PC-3 (cell line): ENCODE results near the gene ALG6. TPM values are rescaled to one million over a fixed set of nuclear protein-coding genes. Genes with fewer than 3 reads are reported as not detected.

Source experiments
- ATAC-seq: fragments of 200-7000 bp; cut with Tn5 transposase; 2 replicates; pipeline ENCODE4 v1.9.1; 2020; ENCODE audit warnings: mild to moderate bottlenecking, moderate library complexity
- BruUV-seq: library from RNA; stranded (reverse); fragments of 400-500 nt; replicated peaks from 2 replicates; lab custom pipeline; 2021; lab: Mats Ljungman, UMichigan
- CTCF ChIA-PET: fragments of 300-600 bp; sonication (Branson Sonifier 250); formaldehyde crosslinking; loops from one replicate; lab custom pipeline; 2022; ENCODE audit warnings: antibody characterized with exemption; lab: Charles Lee
- POLR2A ChIA-PET: fragments of 300-600 bp; sonication (Branson Sonifier 250); formaldehyde crosslinking; loops from one replicate; lab custom pipeline; 2022; ENCODE audit warnings: antibody characterized with exemption; ENCODE audit not compliant: unreplicated experiment; lab: Charles Lee
- DNase-seq: peaks from one replicate; pipeline ENCODE4 v3.0.0-alpha.2; 2015
- H2AFZ ChIP-seq: fragments of 300-600 bp; sonication (generic); 2 replicates; pipeline ENCODE4 v1.6.0; 2016; ENCODE audit warnings: antibody characterized with exemption, low read length
- H3F3A ChIP-seq: fragments of 300-600 bp; sonication (generic); one replicate; pipeline ENCODE4 v1.6.0; 2017; ENCODE audit warnings: antibody characterized with exemption, low read length, control low read depth, mild to moderate bottlenecking; ENCODE audit not compliant: unreplicated experiment
- H3K27ac ChIP-seq: fragments of 300-600 bp; sonication (generic); 2 replicates; pipeline ENCODE4 v1.5.1; 2016; ENCODE audit warnings: mild to moderate bottlenecking, low read length
- H3K27me3 ChIP-seq: fragments of 300-600 bp; sonication (generic); 2 replicates; pipeline ENCODE4 v1.6.1; 2016; ENCODE audit warnings: low read length, mixed read lengths
- H3K36me3 ChIP-seq: fragments of 300-600 bp; sonication (generic); 2 replicates; pipeline ENCODE4 v1.6.1; 2016; ENCODE audit warnings: low read depth, mixed run types, low read length, mixed read lengths
- H3K4me1 ChIP-seq: fragments of 300-600 bp; sonication (generic); 2 replicates; pipeline ENCODE4 v1.5.1; 2016; ENCODE audit warnings: low read length; ENCODE audit not compliant: insufficient read depth
- H3K4me2 ChIP-seq: fragments of 300-600 bp; sonication (generic); 2 replicates; pipeline ENCODE4 v1.6.0; 2016; ENCODE audit warnings: low read length
- H3K4me3 ChIP-seq: fragments of 300-600 bp; sonication (generic); 2 replicates; pipeline ENCODE4 v1.5.1; 2016; ENCODE audit warnings: mild to moderate bottlenecking, low read length, mixed read lengths
- H3K79me2 ChIP-seq: fragments of 300-600 bp; sonication (generic); 2 replicates; pipeline ENCODE4 v1.6.1; 2017; ENCODE audit warnings: low read length, mixed read lengths
- H3K9ac ChIP-seq: fragments of 300-600 bp; sonication (generic); 2 replicates; pipeline ENCODE4 v1.6.0; 2016; ENCODE audit warnings: mild to moderate bottlenecking, low read length
- H3K9me2 ChIP-seq: fragments of 300-600 bp; sonication (generic); replicated peaks from 2 replicates; pipeline ENCODE4 v1.6.1; 2016; ENCODE audit warnings: mixed run types, low read length, mixed read lengths
- H3K9me3 ChIP-seq: fragments of 300-600 bp; sonication (generic); 2 replicates; pipeline ENCODE4 v1.6.1; 2016; ENCODE audit warnings: low read length, mixed read lengths
- H4K20me1 ChIP-seq: fragments of 300-600 bp; sonication (generic); 2 replicates; pipeline ENCODE4 v1.6.1; 2016; ENCODE audit warnings: low read length, mixed read lengths
- CTCF ChIP-seq: fragments of 300-600 bp; sonication (generic); conservative IDR thresholded peaks from 2 replicates; pipeline ENCODE4 v1.5.1; 2017; ENCODE audit warnings: antibody characterized with exemption, low read depth, mild to moderate bottlenecking, low read length
- EZH2 ChIP-seq: fragments of 300-600 bp; sonication (generic); IDR thresholded peaks from one replicate; pipeline ENCODE4 v1.6.1; 2017; ENCODE audit warnings: antibody characterized with exemption, mild to moderate bottlenecking, low read length; ENCODE audit not compliant: unreplicated experiment
- EZH2phosphoT487 ChIP-seq: fragments of 300-600 bp; sonication (generic); IDR thresholded peaks from 2 replicates; pipeline ENCODE4 v1.6.1; 2018; ENCODE audit warnings: mild to moderate bottlenecking, antibody characterized with exemption, low read length, borderline replicate concordance
- intact Hi-C: fragments of 100-400 bp; cut with micrococcal nuclease; formaldehyde crosslinking; loops from 2 replicates; pipeline ENCODE4 v1.9.0; 2023
- total RNA-seq: library from RNA; depleted of rRNA; stranded (reverse); fragments of >200 nt; gene quantifications from 2 replicates; pipeline ENCODE4 v1.2.3, GENCODE V29; 2014

The ALG6 gene
- total RNA-seq, 1 experiment from 2014 or later = 17.3 TPM

- CTCF ChIA-PET = no interaction called here
- intact Hi-C loops = no loop called here
- Histone ChIP-seq H3K9me2 (no peaks in the 10 kb centered on the region), H3K36me3 (0 out of 2 replicates have a peak, but pooled peaks cover 3% of the 10 kb centered on the region), H4K20me1 (no peaks in the 10 kb centered on the region), H3K27ac (no peak overlapping the region), H3K27me3 (no peaks in the 10 kb centered on the region), H2AFZ (no peak overlapping the region), H3K4me2 (peak overlapping the region; percentile 35), H3F3A (no peaks in the 10 kb centered on the region), H3K9me3 (no peaks in the 10 kb centered on the region), H3K4me3 (no peak overlapping the region), H3K79me2 (no peaks in the 10 kb centered on the region), H3K9ac (no peak overlapping the region), H3K4me1 (peaks cover 27% of the 10 kb centered on the region)
- POLR2A ChIA-PET = no interaction called here
- TF ChIP-seq EZH2phosphoT487 (no peak), CTCF (no peak), EZH2 (no peak)
- peak; percentile 72 for DNase-seq
- ATAC-seq = peak; percentile 95
- no TSS peak for BruUV-seq
Observed at GRCh38 chr1:63403386-63403785, 36.0 kb downstream of the ALG6 start.

GRCh38 chr1:63405021-63405420 lies 37.6 kb downstream of the ALG6 start:
- no TSS peak for BruUV-seq
- CTCF ChIA-PET = no interaction called here
- intact Hi-C loops = no loop called here
- H4K20me1 ChIP-seq = no peaks in the 10 kb centered on the region
- H3K9me2 ChIP-seq = no peaks in the 10 kb centered on the region
- H3K4me2 ChIP-seq = peak overlapping the region; percentile 18; the same call in 1 of the 2 replicates
- H3K4me3 ChIP-seq = no peak overlapping the region
- H3F3A ChIP-seq = no peaks in the 10 kb centered on the region
- peaks cover 27% of the 10 kb centered on the region for H3K4me1 ChIP-seq
- DNase-seq (peak; percentile 73), ATAC-seq (peak; percentile 38; the same call in 1 of the 2 replicates)
- H3K9me3 ChIP-seq = no peaks in the 10 kb centered on the region
- no peak overlapping the region for H2AFZ ChIP-seq
- POLR2A ChIA-PET = no interaction called here
- no peaks in the 10 kb centered on the region for H3K36me3 ChIP-seq
- H3K27ac ChIP-seq = peak overlapping the region; percentile 1; the same call in 1 of the 2 replicates
- no peaks in the 10 kb centered on the region for H3K27me3 ChIP-seq
- H3K9ac ChIP-seq = no peak overlapping the region
- no peaks in the 10 kb centered on the region for H3K79me2 ChIP-seq
- TF ChIP-seq CTCF (no peak), EZH2 (no peak), EZH2phosphoT487 (no peak)

GRCh38 chr1:63405987-63406386 lies 38.6 kb downstream of the ALG6 start:
- Histone ChIP-seq H3K36me3 (no peaks in the 10 kb centered on the region), H3K27me3 (no peaks in the 10 kb centered on the region), H4K20me1 (no peaks in the 10 kb centered on the region), H3K9me3 (no peaks in the 10 kb centered on the region), H3K4me1 (peaks cover 27% of the 10 kb centered on the region), H3K9me2 (no peaks in the 10 kb centered on the region), H3K27ac (no peak overlapping the region), H3F3A (no peaks in the 10 kb centered on the region), H2AFZ (no peak overlapping the region), H3K9ac (no peak overlapping the region), H3K4me3 (no peak overlapping the region), H3K4me2 (no peak overlapping the region), H3K79me2 (no peaks in the 10 kb centered on the region)
- DNase-seq (no peak), ATAC-seq (no peak)
- ChIA-PET POLR2A (interaction anchor here (0.6 kb wide), 1 partner anchor 11 kb away, joined by 4 read pairs; no protein-coding TSS in a partner anchor), CTCF (interaction anchor here (0.6 kb wide), 1 partner anchor 441 kb away, joined by 4 read pairs; no protein-coding TSS in a partner anchor)
- no peak for TF ChIP-seq EZH2phosphoT487
- TF ChIP-seq EZH2 = no peak
- TF ChIP-seq CTCF = no peak
- no TSS peak for BruUV-seq
- intact Hi-C loops = no loop called here
